Omental fat pad (tissue), 4 donors: ENCODE measurements around the gene ZNF8. TPM values are rescaled to one million over a fixed set of nuclear protein-coding genes. Genes with fewer than 3 reads are reported as not detected.

Experiments used
- ATAC-seq: fragments of 150-250 bp; one replicate; pipeline ENCODE4 v1.9.1; 2016; ENCODE audit warnings: mild to moderate bottlenecking, moderate library complexity; ENCODE audit not compliant: low FRiP score
- DNase-seq: peaks from one replicate; pipeline ENCODE4 v3.0.0-alpha.2; 2019; ENCODE audit warnings: low spot score
- CTCF ChIP-seq, 3 donors: fragments of 450-650 bp; IDR thresholded peaks; one replicate each; pipeline ENCODE4 v1.5.1; 2016 to 2017; ENCODE audit warnings: antibody characterized with exemption in 3 of 3, mild to moderate bottlenecking in 3 of 3, moderate library complexity in 2 of 3
- total RNA-seq, 4 donors: library from RNA; depleted of rRNA; stranded (reverse); fragments of >200 nt; gene quantifications; one replicate each; pipeline ENCODE4 v1.1.0, GENCODE V29; 2016

The ZNF8 gene
- total RNA-seq, 4 donors from 2014 or later: 4.6 to 9.3 (median 5.9) TPM

GRCh38 chr19:58261600-58261967 lies 17.2 kb upstream of the ZNF8 start:
- ATAC-seq (no peak), DNase-seq (no peak)
- TF ChIP-seq CTCF (IDR thresholded peaks at IDR 0.05): no peak

- no peak for TF ChIP-seq CTCF (IDR thresholded peaks at IDR 0.05)
- no peak for ATAC-seq
- DNase-seq: no peak
Observed at GRCh38 chr19:58261968-58262921, 16.5 kb upstream of the ZNF8 start.

DNA sequence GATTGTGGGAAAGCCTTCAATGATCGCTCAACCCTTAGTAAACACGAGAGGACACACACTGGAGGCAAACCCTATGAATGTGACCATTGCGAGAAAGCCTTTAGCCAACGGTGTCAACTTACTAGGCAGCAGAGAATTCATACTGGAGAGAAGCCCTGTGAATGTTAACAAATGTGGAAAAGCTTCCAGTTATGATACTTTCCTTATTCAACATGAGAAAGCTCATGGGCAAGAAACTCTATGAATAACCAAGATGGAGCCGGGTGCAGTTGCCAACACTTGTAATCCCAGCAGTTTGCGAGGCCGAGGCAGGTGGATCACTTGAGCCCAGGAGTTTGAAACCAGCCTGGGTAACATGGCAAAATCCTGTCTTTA lies 15.8 kb upstream of the ZNF8 start:
- ATAC-seq (no peak), DNase-seq (no peak)
- no peak for TF ChIP-seq CTCF (IDR thresholded peaks at IDR 0.05)

GRCh38 chr19:58265100-58265499 lies 13.7 kb upstream of the ZNF8 start:
- no peak for DNase-seq
- no peak for ATAC-seq
- TF ChIP-seq CTCF (IDR thresholded peaks at IDR 0.05): no peak

DNA sequence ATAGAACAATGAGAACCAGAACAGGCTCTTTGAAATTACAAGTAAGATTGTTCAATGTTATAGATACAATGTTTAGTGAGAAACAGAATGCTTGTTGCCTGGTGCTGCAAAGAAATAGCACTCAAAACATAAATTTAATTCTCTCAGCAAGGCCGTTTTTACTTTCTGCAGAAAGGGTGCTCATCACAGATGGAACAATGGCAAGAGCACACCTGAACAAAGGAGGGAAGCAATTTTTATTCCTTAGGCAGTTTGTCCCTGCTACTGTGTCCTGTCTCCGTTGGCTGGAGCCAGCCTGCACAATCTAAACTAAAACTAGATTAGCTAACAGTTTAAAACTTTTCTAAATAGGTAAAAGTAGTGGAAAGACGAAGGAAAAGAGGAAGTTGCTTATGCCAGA lies 10.4 kb upstream of the ZNF8 start:
- no peak for ATAC-seq
- TF ChIP-seq CTCF (IDR thresholded peaks at IDR 0.05): no peak
- no peak for DNase-seq

- TF ChIP-seq CTCF (IDR thresholded peaks at IDR 0.05): no peak
- ATAC-seq (no peak), DNase-seq (no peak)
Observed at GRCh38 chr19:58274771-58275201, 4.0 kb upstream of the ZNF8 start.

DNA sequence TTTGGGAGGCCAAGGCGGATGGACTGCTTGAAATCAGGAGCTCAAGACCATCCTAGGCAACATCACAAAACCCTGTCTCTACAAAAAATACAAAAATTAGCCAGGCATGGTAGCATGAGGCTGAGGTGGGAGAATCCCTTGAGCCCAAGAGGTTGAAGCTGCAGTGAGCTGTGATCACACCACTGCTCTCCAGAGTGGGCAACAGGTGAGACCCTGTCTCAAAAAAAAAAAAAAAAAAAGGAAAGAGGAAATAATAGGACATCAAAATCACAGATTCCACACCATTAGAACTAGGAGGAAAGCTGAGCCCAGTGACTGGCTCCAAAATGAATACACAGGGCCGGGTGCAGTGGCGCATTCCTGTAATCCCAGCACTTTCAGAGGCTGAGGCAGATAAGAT lies 3.2 kb upstream of the ZNF8 start:
- DNase-seq (no peak), ATAC-seq (no peak)
- no peak for TF ChIP-seq CTCF (IDR thresholded peaks at IDR 0.05)
